Thyroid gland (tissue), 4 donors: Measurements from ENCODE around the gene GATAD2A. TPM values are rescaled to one million over a fixed set of nuclear protein-coding genes. Genes with fewer than 3 reads are reported as not detected.

ENCODE experiments used
- DNase-seq, 2 donors: peaks; one replicate each; pipeline ENCODE4 v3.0.0-alpha.2; 2019
- H3K27ac ChIP-seq, 3 donors: fragments of 200-600 bp; sonication (generic); 1 replicate in 2 of 3; 2 replicates in 1 of 3; pipeline ENCODE4 v1.5.1; 2016 to 2019; ENCODE audit warnings: mild to moderate bottlenecking in 1 of 3, moderate library complexity in 1 of 3
- H3K27me3 ChIP-seq: fragments of 200-600 bp; sonication (generic); one replicate; pipeline ENCODE4 v1.5.1; 2019
- H3K36me3 ChIP-seq, 2 donors: fragments of 200-600 bp; sonication (generic); one replicate each; pipeline ENCODE4 v1.5.1; 2016 to 2019
- H3K4me1 ChIP-seq, 2 donors: fragments of 200-600 bp; sonication (generic); one replicate each; pipeline ENCODE4 v1.5.1; 2017 to 2019
- H3K4me3 ChIP-seq, 3 donors: fragments of 200-600 bp; sonication (generic); replicated peaks in 1 of 3; 1 replicate in 2 of 3; 2 replicates in 1 of 3; pipeline ENCODE4 v1.5.1; 2016; ENCODE audit warnings: mild to moderate bottlenecking in 1 of 3
- H3K9me3 ChIP-seq: fragments of 200-600 bp; sonication (generic); one replicate; pipeline ENCODE4 v1.5.1; 2017
- POLR2A ChIP-seq, 2 donors: fragments of 450-650 bp; IDR thresholded peaks; one replicate each; pipeline ENCODE4 v1.6.1; 2017; ENCODE audit warnings: antibody characterized with exemption in 2 of 2, mild to moderate bottlenecking in 2 of 2, moderate library complexity in 1 of 2
- WGBS, 2 donors: methylation state at CpG; one replicate each; pipeline ENCODE4 v1.1.5; 2017; 5-methylcytosine and 5-hydroxymethylcytosine counted together
- intact Hi-C: fragments of 100-400 bp; cut with DNase I; formaldehyde crosslinking; loops from one replicate; pipeline ENCODE4 v1.15.1; 2023
- total RNA-seq, 4 donors: library from RNA; depleted of rRNA; stranded (reverse); fragments of >200 nt; gene quantifications; one replicate each; pipeline ENCODE4 v1.2.3, GENCODE V29; 2016
- TF ChIP-seq, protein P1 (sequence below), 6 experiments: fragments of 200-600 bp in 3 of 6; fragments of 450-650 bp in 3 of 6; sonication (generic) in 3 of 6; IDR thresholded peaks; one replicate each; pipeline ENCODE4 v1.5.1; 2016 to 2019; ENCODE audit warnings: antibody characterized with exemption in 6 of 6, mild to moderate bottlenecking in 2 of 6, inconsistent platforms in 1 of 6, moderate library complexity in 1 of 6

Gene GATAD2A
- total RNA-seq, 4 donors from 2014 or later = 33.2 to 82.4 (median 51.8) TPM

DNA sequence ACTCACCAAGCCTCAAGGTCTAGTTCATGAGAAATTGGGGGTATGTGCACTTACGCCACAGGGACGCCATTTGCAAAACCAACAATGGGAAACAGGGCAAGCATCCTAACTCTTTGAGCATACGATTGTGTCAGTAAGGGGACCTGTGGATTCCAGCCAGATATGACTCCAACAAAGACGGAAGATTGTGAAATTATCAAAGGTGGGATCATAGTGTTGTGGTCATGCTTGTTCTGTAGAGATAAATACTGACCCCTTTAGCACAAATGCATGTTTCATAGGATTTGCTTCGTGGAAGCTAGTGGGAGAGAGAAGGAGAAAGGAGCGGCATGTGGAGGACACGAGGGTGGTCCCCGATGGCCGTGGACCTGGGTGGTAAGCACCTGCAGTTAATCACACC is 37.8 kb downstream of the GATAD2A start:
- Histone ChIP-seq H3K9me3 (no peaks in the 10 kb centered on the region), H3K27me3 (no peaks in the 10 kb centered on the region), H3K4me1 (peaks cover 15 to 24% of the 10 kb centered on the region in 2 donors), H3K27ac (no peak overlapping the region), H3K4me3 (no peak overlapping the region), H3K36me3 (no peaks in the 10 kb centered on the region)
- DNase-seq = no peak
- TF ChIP-seq POLR2A (IDR thresholded peaks at IDR 0.05) = no peak
- TF ChIP-seq, protein P1, sequence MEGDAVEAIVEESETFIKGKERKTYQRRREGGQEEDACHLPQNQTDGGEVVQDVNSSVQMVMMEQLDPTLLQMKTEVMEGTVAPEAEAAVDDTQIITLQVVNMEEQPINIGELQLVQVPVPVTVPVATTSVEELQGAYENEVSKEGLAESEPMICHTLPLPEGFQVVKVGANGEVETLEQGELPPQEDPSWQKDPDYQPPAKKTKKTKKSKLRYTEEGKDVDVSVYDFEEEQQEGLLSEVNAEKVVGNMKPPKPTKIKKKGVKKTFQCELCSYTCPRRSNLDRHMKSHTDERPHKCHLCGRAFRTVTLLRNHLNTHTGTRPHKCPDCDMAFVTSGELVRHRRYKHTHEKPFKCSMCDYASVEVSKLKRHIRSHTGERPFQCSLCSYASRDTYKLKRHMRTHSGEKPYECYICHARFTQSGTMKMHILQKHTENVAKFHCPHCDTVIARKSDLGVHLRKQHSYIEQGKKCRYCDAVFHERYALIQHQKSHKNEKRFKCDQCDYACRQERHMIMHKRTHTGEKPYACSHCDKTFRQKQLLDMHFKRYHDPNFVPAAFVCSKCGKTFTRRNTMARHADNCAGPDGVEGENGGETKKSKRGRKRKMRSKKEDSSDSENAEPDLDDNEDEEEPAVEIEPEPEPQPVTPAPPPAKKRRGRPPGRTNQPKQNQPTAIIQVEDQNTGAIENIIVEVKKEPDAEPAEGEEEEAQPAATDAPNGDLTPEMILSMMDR (IDR thresholded peaks at IDR 0.05) = no peak
- WGBS, 2 donors = 94 to 97% methylated on average over 9 of the region's 9 CpGs
- intact Hi-C loops = no loop called here

- no peak overlapping the region for H3K27ac ChIP-seq
- no peaks in the 10 kb centered on the region for H3K27me3 ChIP-seq
- 83 to 90% methylated on average over 11 of the region's 11 CpGs for WGBS, 2 donors
- H3K4me1 ChIP-seq = peaks cover 18 to 23% of the 10 kb centered on the region in 2 donors
- no peaks in the 10 kb centered on the region for H3K9me3 ChIP-seq
- no peaks in the 10 kb centered on the region for H3K36me3 ChIP-seq
- TF ChIP-seq POLR2A (IDR thresholded peaks at IDR 0.05) = no peak
- TF ChIP-seq, protein P1 (IDR thresholded peaks at IDR 0.05) = no peak
- no peak overlapping the region for H3K4me3 ChIP-seq
- no peak for DNase-seq
- intact Hi-C loops = no loop called here
Observed at GRCh38 chr19:19443902-19444680, 38.6 kb downstream of the GATAD2A start.

DNA sequence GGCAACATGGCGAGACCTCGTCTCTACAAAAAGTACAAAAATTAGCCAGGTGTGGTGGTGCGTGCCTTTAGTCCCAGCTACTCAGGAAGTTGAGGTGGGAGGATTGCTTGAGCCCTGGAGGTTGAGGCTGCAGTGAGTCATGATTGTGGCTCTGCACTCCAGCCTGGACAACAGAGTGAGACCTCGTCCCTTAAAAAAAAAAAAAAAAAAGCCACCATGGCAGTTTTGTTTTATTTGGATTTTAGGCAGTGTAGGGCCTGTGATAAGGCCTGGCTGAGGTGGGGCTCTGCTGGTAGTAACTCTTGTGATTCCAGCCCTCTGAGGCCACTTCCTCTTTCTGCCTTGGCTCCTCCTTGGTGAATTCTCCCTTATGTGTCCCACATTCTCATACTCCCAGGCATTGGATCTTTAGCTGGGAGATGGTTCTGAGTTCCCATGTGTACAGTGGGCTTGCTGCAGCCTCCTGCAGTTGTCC is 39.2 kb downstream of the GATAD2A start:
- intact Hi-C loops = no loop called here
- no peak for DNase-seq

DNA sequence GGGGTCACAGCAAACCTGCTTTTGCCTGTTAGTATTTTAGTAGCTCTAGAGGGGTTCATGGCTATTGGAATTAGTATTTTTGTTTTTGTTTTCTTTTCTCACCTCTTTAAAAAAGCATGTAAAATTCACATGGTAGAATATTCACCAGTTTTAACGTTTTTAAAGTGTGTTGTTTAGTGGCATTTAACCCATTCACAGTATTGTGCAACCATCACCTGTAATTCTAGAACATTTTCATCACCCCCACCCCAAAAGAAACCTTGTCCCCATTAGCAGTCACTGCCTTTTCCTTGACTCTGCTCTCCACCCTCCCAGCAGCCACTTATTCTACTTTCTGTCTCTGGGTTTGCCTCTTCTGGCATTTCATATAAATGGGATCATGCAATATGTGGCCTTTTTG is 39.8 kb downstream of the GATAD2A start:
- H3K9me3 ChIP-seq = no peaks in the 10 kb centered on the region
- H3K4me3 ChIP-seq = no peak overlapping the region
- H3K4me1 ChIP-seq = peaks cover 18 to 22% of the 10 kb centered on the region in 2 donors
- H3K27me3 ChIP-seq = no peaks in the 10 kb centered on the region
- TF ChIP-seq, protein P1 (IDR thresholded peaks at IDR 0.05) = no peak
- TF ChIP-seq POLR2A (IDR thresholded peaks at IDR 0.05) = no peak
- WGBS, 2 donors = 15 to 25% methylated on average over 1 of the region's 1 CpG
- H3K27ac ChIP-seq = no peak overlapping the region
- intact Hi-C loops = no loop called here
- no peak for DNase-seq
- H3K36me3 ChIP-seq = no peaks in the 10 kb centered on the region

More for the DNA sequence above, 39.2 kb downstream of the GATAD2A start:
- Histone ChIP-seq H3K36me3 (no peaks in the 10 kb centered on the region), H3K4me3 (no peak overlapping the region), H3K4me1 (peaks cover 18 to 22% of the 10 kb centered on the region in 2 donors), H3K27ac (no peak overlapping the region), H3K27me3 (no peaks in the 10 kb centered on the region), H3K9me3 (no peaks in the 10 kb centered on the region)
- WGBS, 2 donors = 71 to 80% methylated on average over 4 of the region's 4 CpGs
- TF ChIP-seq, protein P1 (IDR thresholded peaks at IDR 0.05) = no peak
- no peak for TF ChIP-seq POLR2A (IDR thresholded peaks at IDR 0.05)

DNA sequence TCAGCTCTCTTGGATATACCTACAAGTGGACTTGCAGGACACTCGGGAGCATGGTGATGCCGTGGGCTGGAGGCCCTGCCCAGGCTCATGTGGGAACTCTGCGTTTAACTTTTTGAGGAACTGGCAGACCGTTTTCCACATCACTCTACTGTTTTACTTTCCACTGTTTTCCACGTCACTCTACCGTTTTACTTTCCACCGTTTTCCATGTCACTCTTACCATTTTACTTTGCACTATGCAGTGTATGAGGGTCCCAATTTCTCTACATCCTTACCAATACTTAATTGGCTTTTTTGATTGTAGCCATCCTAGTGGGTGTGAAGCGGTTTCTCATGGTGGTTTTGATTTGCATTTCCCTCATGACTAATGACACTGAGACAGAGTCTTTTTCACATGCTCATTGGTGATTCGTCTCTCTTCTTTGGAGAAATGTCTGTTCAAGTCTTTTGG is 40.5 kb downstream of the GATAD2A start:
- no peak for DNase-seq
- TF ChIP-seq POLR2A (IDR thresholded peaks at IDR 0.05) = no peak
- TF ChIP-seq, protein P1 (IDR thresholded peaks at IDR 0.05) = no peak
- Histone ChIP-seq H3K4me3 (no peak overlapping the region), H3K36me3 (no peaks in the 10 kb centered on the region), H3K9me3 (no peaks in the 10 kb centered on the region), H3K27me3 (no peaks in the 10 kb centered on the region), H3K27ac (no peak overlapping the region), H3K4me1 (peaks cover 18 to 22% of the 10 kb centered on the region in 2 donors)
- WGBS, 2 donors = 86 to 89% methylated on average over 9 of the region's 9 CpGs
- intact Hi-C loops = no loop called here
